Mesenchymal stem cell (in vitro differentiated cells and primary cell): Measurements from ENCODE around the gene STC2.
A peak's percentile ranks its signal among the peaks of the same experiment; 100 is the strongest.

Experiments
- DNase-seq: peaks from one replicate; pipeline ENCODE4 v3.0.0-alpha.2; 2013
- H2AFZ ChIP-seq: one replicate; pipeline ENCODE4 v1.6.1; 2013; ENCODE audit warnings: low read depth, mild to moderate bottlenecking, control low read depth, inconsistent platforms, low read length, moderate library complexity
- H2AK5ac ChIP-seq: 2 replicates; pipeline ENCODE4 v1.6.1; 2013; ENCODE audit warnings: low read length, moderate library complexity, mild to moderate bottlenecking, inconsistent platforms; ENCODE audit not compliant: severe bottlenecking
- H2BK120ac ChIP-seq: one replicate; pipeline ENCODE4 v1.6.1; 2013; ENCODE audit warnings: low read depth, mild to moderate bottlenecking, inconsistent platforms, low read length, moderate library complexity
- H2BK12ac ChIP-seq, 2 experiments: one replicate each; pipeline ENCODE4 v1.6.1; 2013; ENCODE audit warnings: inconsistent platforms in 2 of 2, low read length in 2 of 2, mild to moderate bottlenecking in 2 of 2, moderate library complexity in 2 of 2, control low read depth in 1 of 2
- H2BK15ac ChIP-seq: one replicate; pipeline ENCODE4 v1.6.1; 2013; ENCODE audit warnings: mild to moderate bottlenecking, low read depth, inconsistent platforms; ENCODE audit not compliant: poor library complexity, severe bottlenecking
- H2BK5ac ChIP-seq: 2 replicates; pipeline ENCODE4 v1.6.1; 2013; ENCODE audit warnings: low read depth, mild to moderate bottlenecking, low read length, control low read depth, inconsistent platforms; ENCODE audit not compliant: poor library complexity, severe bottlenecking
- H3K14ac ChIP-seq, 2 experiments: one replicate each; pipeline ENCODE4 v1.6.1; 2013; ENCODE audit warnings: inconsistent platforms in 2 of 2, low read length in 2 of 2, control low read depth in 1 of 2, mild to moderate bottlenecking in 1 of 2, moderate library complexity in 1 of 2
- H3K18ac ChIP-seq, 2 experiments: one replicate each; pipeline ENCODE4 v1.6.1; 2013; ENCODE audit warnings: inconsistent platforms in 2 of 2, low read length in 2 of 2, control low read depth in 1 of 2, low read depth in 1 of 2, mild to moderate bottlenecking in 1 of 2
- H3K23ac ChIP-seq, 2 experiments: one replicate each; pipeline ENCODE4 v1.6.1; 2013; ENCODE audit warnings: inconsistent platforms in 2 of 2, low read length in 2 of 2, mild to moderate bottlenecking in 2 of 2, moderate library complexity in 2 of 2, control low read depth in 1 of 2
- H3K27ac ChIP-seq: 2 replicates; pipeline ENCODE4 v1.5.1; 2013; ENCODE audit warnings: mild to moderate bottlenecking, moderate library complexity, low read length, control low read depth, inconsistent platforms; ENCODE audit not compliant: poor library complexity, severe bottlenecking
- H3K27me3 ChIP-seq, 2 experiments: 2 replicates each; pipeline versions ENCODE4 v1.6.1 to v1.7.0; 2013; ENCODE audit warnings: low read length in 2 of 2, mild to moderate bottlenecking in 2 of 2, moderate library complexity in 2 of 2, control low read depth in 1 of 2, inconsistent platforms in 1 of 2; ENCODE audit not compliant: control insufficient read depth in 1 of 2, insufficient read depth in 1 of 2
- H3K36me3 ChIP-seq, 2 experiments: 2 replicates each; pipeline versions ENCODE4 v1.6.1 to v1.7.0; 2013; ENCODE audit warnings: low read length in 2 of 2, control low read depth in 1 of 2, inconsistent platforms in 1 of 2, low read depth in 1 of 2, mild to moderate bottlenecking in 1 of 2; ENCODE audit not compliant: insufficient read depth in 2 of 2, control insufficient read depth in 1 of 2
- H3K4ac ChIP-seq, 2 experiments: one replicate each; pipeline ENCODE4 v1.6.1; 2013; ENCODE audit warnings: inconsistent platforms in 2 of 2, low read length in 2 of 2, mild to moderate bottlenecking in 2 of 2, moderate library complexity in 2 of 2, control low read depth in 1 of 2, low read depth in 1 of 2
- H3K4me1 ChIP-seq: 2 replicates; pipeline ENCODE4 v1.6.1; 2013; ENCODE audit warnings: low read depth, low read length, control low read depth; ENCODE audit not compliant: control insufficient read depth, insufficient read depth
- H3K4me2 ChIP-seq: 2 replicates; pipeline ENCODE4 v1.6.1; 2013; ENCODE audit warnings: low read length, mild to moderate bottlenecking, inconsistent platforms; ENCODE audit not compliant: poor library complexity, severe bottlenecking
- H3K4me3 ChIP-seq, 2 experiments: 2 replicates each; pipeline versions ENCODE4 v1.5.1 to v1.7.0; 2013; ENCODE audit warnings: low read length in 2 of 2, mild to moderate bottlenecking in 2 of 2, control low read depth in 1 of 2, low read depth in 1 of 2; ENCODE audit not compliant: insufficient read depth in 1 of 2
- H3K79me1 ChIP-seq: replicated peaks from 2 replicates; pipeline ENCODE4 v1.6.1; 2013; ENCODE audit warnings: mild to moderate bottlenecking, control low read depth, low read length, inconsistent platforms; ENCODE audit not compliant: poor library complexity, severe bottlenecking
- H3K9ac ChIP-seq: 2 replicates; pipeline ENCODE4 v1.7.0; 2013; ENCODE audit warnings: mild to moderate bottlenecking, low read length, moderate library complexity
- H3K9me3 ChIP-seq: 2 replicates; pipeline ENCODE4 v1.7.0; 2013; ENCODE audit warnings: mild to moderate bottlenecking, low read length; ENCODE audit not compliant: control insufficient read depth
- H4K8ac ChIP-seq: one replicate; pipeline ENCODE4 v1.6.1; 2013; ENCODE audit warnings: inconsistent platforms, mild to moderate bottlenecking, low read length, moderate library complexity
- H4K91ac ChIP-seq: one replicate; pipeline ENCODE4 v1.6.1; 2013; ENCODE audit warnings: mild to moderate bottlenecking, low read length, inconsistent platforms
- WGBS: methylation state at CpG from one replicate; pipeline ENCODE4 v1.1.7; 2013; ENCODE audit warnings: mixed read lengths; 5-methylcytosine and 5-hydroxymethylcytosine counted together

The STC2 gene

DNA sequence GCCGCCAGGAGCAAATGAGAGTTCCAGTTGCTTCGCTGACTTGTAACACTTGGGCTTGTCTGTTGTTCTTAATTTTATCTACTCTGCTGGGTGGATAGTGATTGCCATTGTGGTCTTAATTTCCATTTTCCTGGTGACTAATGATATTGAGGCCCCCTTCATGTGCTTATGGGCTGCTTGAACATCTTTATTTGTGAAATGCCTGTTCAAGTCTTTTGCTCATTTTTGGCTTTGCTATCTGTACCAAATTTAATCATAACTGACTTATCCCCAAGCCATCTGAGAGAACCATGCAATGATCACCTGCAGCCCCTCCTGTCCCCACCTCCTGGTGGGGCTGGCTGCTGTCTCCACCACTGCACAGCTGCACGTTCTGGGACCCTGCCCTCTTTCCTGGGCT lies 20.5 kb downstream of the STC2 start:
- Histone ChIP-seq H3K18ac (no peak overlapping the region), H2BK15ac (no peak overlapping the region), H3K9me3 (peaks cover 5% of the 10 kb centered on the region), H3K4me1 (peaks cover 23% of the 10 kb centered on the region), H3K27me3 (no peaks in the 10 kb centered on the region), H3K36me3 (no peaks in the 10 kb centered on the region), H3K4me3 (no peak overlapping the region), H3K79me1 (no peaks in the 10 kb centered on the region), H2BK120ac (no peak overlapping the region), H3K9ac (no peak overlapping the region), H2BK12ac (no peak overlapping the region), H3K4ac (no peak overlapping the region), H2AK5ac (no peak overlapping the region), H3K27ac (no peak overlapping the region), H4K91ac (no peak overlapping the region), H2AFZ (no peak overlapping the region), H3K4me2 (no peak overlapping the region), H3K23ac (no peak overlapping the region), H4K8ac (no peak overlapping the region), H3K14ac (no peak overlapping the region), H2BK5ac (no peak overlapping the region)
- no peak for DNase-seq
- WGBS = 98% methylated on average over 3 of the region's 3 CpGs

DNA sequence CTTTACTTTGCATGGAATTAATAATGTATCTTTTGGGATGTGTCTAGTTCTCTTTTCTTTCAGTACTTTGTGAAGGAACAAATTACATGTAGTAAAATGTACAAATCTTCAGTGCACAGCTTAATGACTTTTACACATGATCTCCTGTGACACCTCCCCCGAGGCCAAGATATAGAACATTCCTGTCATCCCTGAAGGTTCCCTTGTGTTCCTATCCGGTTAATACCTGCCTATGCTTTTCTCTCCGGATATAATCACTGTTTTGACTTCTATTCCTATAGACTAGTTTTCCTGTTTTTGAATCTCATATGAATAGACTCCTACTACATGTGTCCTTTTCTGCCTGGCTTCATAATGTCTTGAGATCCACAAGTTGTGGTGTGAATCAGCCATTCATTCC lies 21.5 kb downstream of the STC2 start:
- Histone ChIP-seq H3K23ac (no peak overlapping the region), H2AK5ac (no peak overlapping the region), H4K91ac (no peak overlapping the region), H3K4me3 (no peak overlapping the region), H3K14ac (no peak overlapping the region), H4K8ac (no peak overlapping the region), H3K18ac (no peak overlapping the region), H3K79me1 (no peaks in the 10 kb centered on the region), H3K4me1 (peaks cover 33% of the 10 kb centered on the region), H3K36me3 (no peaks in the 10 kb centered on the region), H2BK120ac (no peak overlapping the region), H3K4me2 (no peak overlapping the region), H2AFZ (no peak overlapping the region), H2BK5ac (no peak overlapping the region), H3K9me3 (peaks cover 5% of the 10 kb centered on the region), H2BK15ac (no peak overlapping the region), H2BK12ac (no peak overlapping the region), H3K27ac (no peak overlapping the region), H3K27me3 (no peaks in the 10 kb centered on the region), H3K9ac (no peak overlapping the region), H3K4ac (no peak overlapping the region)
- no peak for DNase-seq
- 89% methylated on average over 3 of the region's 3 CpGs for WGBS

DNA sequence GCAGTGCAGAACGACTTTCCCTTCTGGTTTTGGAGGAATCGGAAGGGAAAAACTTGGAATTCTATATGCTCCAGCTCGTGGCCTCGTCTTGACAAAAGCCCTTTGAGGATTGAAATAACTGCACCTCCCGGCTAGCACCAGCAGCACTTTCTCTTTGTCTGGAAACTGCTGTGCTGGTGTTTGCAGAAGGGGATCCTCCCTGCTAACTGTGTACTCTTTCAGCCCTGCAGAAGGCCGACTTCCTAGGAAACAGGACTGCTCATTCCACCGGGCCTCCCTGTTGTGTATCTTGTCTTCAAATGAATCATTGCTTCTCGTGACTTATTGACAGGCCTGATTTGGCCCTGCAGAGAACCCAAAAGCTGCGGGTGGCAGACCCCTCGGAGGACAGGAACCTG lies 23.6 kb downstream of the STC2 start:
- no peak overlapping the region for H3K4me3 ChIP-seq
- no peak overlapping the region for H2AK5ac ChIP-seq
- H2BK12ac ChIP-seq = no peak overlapping the region
- H3K9ac ChIP-seq = no peak overlapping the region
- peaks cover 26% of the 10 kb centered on the region for H3K4me1 ChIP-seq
- H2AFZ ChIP-seq = no peak overlapping the region
- no peak overlapping the region for H3K4me2 ChIP-seq
- no peak overlapping the region for H3K4ac ChIP-seq
- no peak for DNase-seq
- no peak overlapping the region for H4K8ac ChIP-seq
- H4K91ac ChIP-seq = no peak overlapping the region
- peak overlapping the region; percentile 13 for H3K27ac ChIP-seq
- peak overlapping the region; percentile 34 for H2BK120ac ChIP-seq
- no peaks in the 10 kb centered on the region for H3K27me3 ChIP-seq
- H2BK15ac ChIP-seq = no peak overlapping the region
- peaks cover 5% of the 10 kb centered on the region for H3K9me3 ChIP-seq
- 69% methylated on average over 10 of the region's 10 CpGs for WGBS
- H3K36me3 ChIP-seq = no peaks in the 10 kb centered on the region
- H3K23ac ChIP-seq = no peak overlapping the region
- peak overlapping the region in 1 of 2 experiments; percentile 17 for H3K18ac ChIP-seq
- no peak overlapping the region for H3K14ac ChIP-seq
- no peaks in the 10 kb centered on the region for H3K79me1 ChIP-seq
- no peak overlapping the region for H2BK5ac ChIP-seq

DNA sequence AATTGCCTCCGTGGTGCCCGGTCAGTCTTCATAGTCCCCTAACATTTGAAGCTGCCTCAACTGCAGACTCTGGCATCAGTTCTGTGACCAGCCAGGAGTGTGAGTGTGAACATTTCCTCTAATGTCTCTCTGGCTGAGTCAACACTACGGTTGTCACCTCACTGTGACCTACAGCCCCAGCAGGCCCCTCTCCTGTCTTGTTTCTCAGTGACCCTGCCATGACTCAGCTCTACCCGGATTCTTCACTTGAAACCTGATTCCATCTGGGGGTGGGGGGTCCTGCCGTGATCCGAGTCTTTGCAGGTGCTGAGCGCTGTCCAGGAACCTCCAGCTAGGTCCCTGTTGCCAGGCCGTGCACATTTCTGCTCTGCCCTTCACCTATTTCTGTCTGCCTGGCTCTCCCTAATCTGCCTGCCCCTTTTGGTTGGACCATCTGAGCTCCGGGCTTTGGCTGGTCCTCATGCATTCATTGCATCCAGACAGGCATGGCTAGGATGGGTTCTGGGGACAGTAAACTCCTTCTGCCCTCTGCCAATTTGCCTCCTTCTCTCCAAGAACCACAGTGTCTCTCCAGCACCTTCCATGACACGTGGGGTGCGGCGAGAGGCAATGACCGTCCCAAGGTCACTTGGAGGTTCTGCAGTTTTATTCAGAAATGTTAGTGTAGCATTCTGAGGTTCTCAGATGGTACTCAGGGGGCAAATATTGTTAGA lies 24.2 kb downstream of the STC2 start:
- no peak overlapping the region for H3K14ac ChIP-seq
- H2BK120ac ChIP-seq = no peak overlapping the region
- H3K36me3 ChIP-seq = no peaks in the 10 kb centered on the region
- no peaks in the 10 kb centered on the region for H3K27me3 ChIP-seq
- no peak overlapping the region for H3K9ac ChIP-seq
- no peak overlapping the region for H3K23ac ChIP-seq
- no peak overlapping the region for H2BK5ac ChIP-seq
- no peak overlapping the region for H2BK15ac ChIP-seq
- 48% methylated on average over 13 of the region's 13 CpGs for WGBS
- H3K4me1 ChIP-seq = peaks cover 26% of the 10 kb centered on the region
- H4K8ac ChIP-seq = peak overlapping the region; percentile 60
- H3K9me3 ChIP-seq = peaks cover 5% of the 10 kb centered on the region
- no peak overlapping the region for H2AK5ac ChIP-seq
- no peak overlapping the region for H3K4me3 ChIP-seq
- no peaks in the 10 kb centered on the region for H3K79me1 ChIP-seq
- H2AFZ ChIP-seq = no peak overlapping the region
- peak overlapping the region; percentile 39 for H3K27ac ChIP-seq
- peak overlapping the region; percentile 43 to 76 for H2BK12ac ChIP-seq
- DNase-seq = peak; percentile 74
- peak overlapping the region in 1 of 2 experiments; percentile 81 for H3K4ac ChIP-seq
- peak overlapping the region; percentile 7 for H4K91ac ChIP-seq
- peak overlapping the region; percentile 14 for H3K4me2 ChIP-seq
- H3K18ac ChIP-seq = peak overlapping the region; percentile 52 to 61
